Vagina (tissue), 2 donors: ENCODE results near the gene SMIM28.

Experiments used
- CTCF ChIP-seq, 3 experiments: fragments of 450-650 bp in 2 of 3; fragments of 200-600 bp in 1 of 3; sonication (generic) in 1 of 3; IDR thresholded peaks; one replicate each; pipeline ENCODE4 v1.5.1; 2017 to 2019; ENCODE audit warnings: antibody characterized with exemption in 3 of 3, mild to moderate bottlenecking in 2 of 3, moderate library complexity in 2 of 3
- POLR2A ChIP-seq, 2 donors: fragments of 450-650 bp; IDR thresholded peaks; one replicate each; pipeline ENCODE4 v1.6.1; 2017; ENCODE audit warnings: antibody characterized with exemption in 2 of 2, mild to moderate bottlenecking in 2 of 2, moderate library complexity in 2 of 2
- POLR2AphosphoS5 ChIP-seq, 2 donors: sonication (generic); formaldehyde crosslinking; IDR thresholded peaks; one replicate each; pipeline ENCODE4 v1.9.0; 2017; ENCODE audit warnings: antibody characterized with exemption in 2 of 2, mild to moderate bottlenecking in 2 of 2, low read depth in 1 of 2; ENCODE audit not compliant: insufficient read depth in 1 of 2

DNA sequence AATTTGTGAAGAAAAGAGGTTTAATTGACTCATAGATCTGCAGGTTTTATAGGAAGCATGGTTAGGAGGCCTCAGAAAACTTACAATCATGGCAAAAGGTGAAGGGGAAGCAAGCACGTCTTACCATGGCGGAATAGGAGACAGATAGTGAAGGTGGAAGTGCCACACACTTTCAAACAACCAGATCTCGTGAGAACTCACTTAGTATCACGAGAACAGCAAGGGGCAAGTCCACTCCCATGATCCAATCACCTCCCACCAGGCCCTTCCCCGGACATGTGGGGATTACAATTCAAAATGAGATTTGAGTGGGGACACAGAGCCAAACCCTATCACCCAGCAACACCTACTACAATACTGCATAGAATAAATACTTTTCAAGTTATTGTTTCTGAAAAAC is 19.0 kb downstream of the SMIM28 start:
- no peak for TF ChIP-seq CTCF (IDR thresholded peaks at IDR 0.05)
- no peak for TF ChIP-seq POLR2AphosphoS5 (IDR thresholded peaks at IDR 0.05; ENCODE audit: insufficient read depth in 1 of 2, low read depth in 1 of 2)
- no peak for TF ChIP-seq POLR2A (IDR thresholded peaks at IDR 0.05)
